Measurements from ENCODE around the gene ZMIZ1. TPM values are rescaled to one million over a fixed set of nuclear protein-coding genes. Genes with fewer than 3 reads are reported as not detected.

ZMIZ1 gene
- total and polyA plus RNA-seq, 2 experiments from 2014 or later: 48.2 to 78.8 TPM

DNA sequence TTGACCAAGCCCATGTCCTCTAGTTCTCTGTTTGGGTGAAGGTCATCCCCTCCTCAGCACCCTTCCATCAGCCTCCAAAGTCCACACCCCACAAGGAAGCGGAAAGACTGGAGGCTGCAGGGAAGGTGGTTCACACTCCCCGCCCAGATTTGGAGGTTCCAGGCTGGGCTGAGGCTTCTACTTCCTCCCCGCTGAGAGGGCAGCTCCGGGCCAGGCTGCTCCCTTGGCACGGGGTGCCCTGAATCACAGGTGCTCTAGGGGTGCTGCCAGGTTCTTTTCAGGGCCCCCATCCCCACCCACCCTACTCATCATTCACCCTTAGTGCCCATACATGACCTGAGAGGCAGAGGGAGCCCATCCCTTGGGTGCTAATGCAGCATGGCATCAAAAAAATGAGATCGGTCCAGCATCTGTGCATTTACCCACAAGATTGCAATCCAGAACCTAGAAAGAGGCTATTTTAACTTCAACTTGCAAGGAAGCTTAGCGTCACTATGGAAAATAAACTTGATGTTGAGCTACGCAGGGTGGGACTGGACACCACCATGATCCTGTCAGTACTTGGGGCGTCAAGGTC is 47.3 kb upstream of the ZMIZ1 start:
- TF ChIP-seq, protein P1, sequence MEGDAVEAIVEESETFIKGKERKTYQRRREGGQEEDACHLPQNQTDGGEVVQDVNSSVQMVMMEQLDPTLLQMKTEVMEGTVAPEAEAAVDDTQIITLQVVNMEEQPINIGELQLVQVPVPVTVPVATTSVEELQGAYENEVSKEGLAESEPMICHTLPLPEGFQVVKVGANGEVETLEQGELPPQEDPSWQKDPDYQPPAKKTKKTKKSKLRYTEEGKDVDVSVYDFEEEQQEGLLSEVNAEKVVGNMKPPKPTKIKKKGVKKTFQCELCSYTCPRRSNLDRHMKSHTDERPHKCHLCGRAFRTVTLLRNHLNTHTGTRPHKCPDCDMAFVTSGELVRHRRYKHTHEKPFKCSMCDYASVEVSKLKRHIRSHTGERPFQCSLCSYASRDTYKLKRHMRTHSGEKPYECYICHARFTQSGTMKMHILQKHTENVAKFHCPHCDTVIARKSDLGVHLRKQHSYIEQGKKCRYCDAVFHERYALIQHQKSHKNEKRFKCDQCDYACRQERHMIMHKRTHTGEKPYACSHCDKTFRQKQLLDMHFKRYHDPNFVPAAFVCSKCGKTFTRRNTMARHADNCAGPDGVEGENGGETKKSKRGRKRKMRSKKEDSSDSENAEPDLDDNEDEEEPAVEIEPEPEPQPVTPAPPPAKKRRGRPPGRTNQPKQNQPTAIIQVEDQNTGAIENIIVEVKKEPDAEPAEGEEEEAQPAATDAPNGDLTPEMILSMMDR (IDR thresholded peaks at IDR 0.05; ENCODE audit: low read depth, low read length): no peak
- Histone ChIP-seq H3K9me3 (ENCODE audit: low read depth) (no peaks in the 10 kb centered on the region), H3K27ac (no peak overlapping the region), H3K4me1 (ENCODE audit: low read depth) (peaks cover 44% of the 10 kb centered on the region), H3K27me3 (no peaks in the 10 kb centered on the region), H3K36me3 (no peaks in the 10 kb centered on the region), H3K4me3 (no peak overlapping the region)
- DNase-seq (ENCODE audit: low read depth in 1 of 2, low spot score in 1 of 2): no peak

DNA sequence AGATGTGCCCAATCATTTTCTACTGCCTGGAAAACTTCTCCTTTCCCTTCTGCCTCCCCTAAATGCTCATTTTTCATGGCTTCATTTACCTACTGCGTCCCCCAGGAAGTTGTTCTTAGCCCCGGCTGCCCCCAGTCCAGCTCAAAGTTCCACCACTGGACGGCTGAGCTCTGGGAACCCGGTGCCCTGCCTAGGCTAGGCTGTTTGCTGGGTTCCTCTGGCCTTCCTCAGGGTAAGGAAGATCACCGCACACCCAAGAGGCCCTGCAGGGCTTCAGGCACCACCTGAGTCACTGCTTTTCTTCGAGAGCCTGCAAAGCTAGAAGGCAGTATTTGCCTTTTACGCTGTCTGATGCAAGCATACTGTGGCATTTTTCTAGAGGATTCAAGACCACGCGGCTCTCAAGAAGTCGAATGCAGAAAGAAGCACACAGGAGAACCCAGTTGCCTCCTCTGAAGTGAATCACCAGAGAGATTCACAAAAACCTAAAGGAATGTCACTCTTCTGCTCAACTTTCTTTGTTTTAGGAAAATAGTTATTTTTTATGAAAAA is 46.7 kb upstream of the ZMIZ1 start:
- Histone ChIP-seq H3K4me3 (no peak overlapping the region), H3K36me3 (no peaks in the 10 kb centered on the region), H3K27ac (no peak overlapping the region), H3K9me3 (ENCODE audit: low read depth) (no peaks in the 10 kb centered on the region), H3K4me1 (ENCODE audit: low read depth) (peaks cover 44% of the 10 kb centered on the region), H3K27me3 (no peaks in the 10 kb centered on the region)
- TF ChIP-seq, protein P1 (IDR thresholded peaks at IDR 0.05; ENCODE audit: low read depth, low read length): no peak
- DNase-seq (ENCODE audit: low read depth in 1 of 2, low spot score in 1 of 2): no peak

DNA sequence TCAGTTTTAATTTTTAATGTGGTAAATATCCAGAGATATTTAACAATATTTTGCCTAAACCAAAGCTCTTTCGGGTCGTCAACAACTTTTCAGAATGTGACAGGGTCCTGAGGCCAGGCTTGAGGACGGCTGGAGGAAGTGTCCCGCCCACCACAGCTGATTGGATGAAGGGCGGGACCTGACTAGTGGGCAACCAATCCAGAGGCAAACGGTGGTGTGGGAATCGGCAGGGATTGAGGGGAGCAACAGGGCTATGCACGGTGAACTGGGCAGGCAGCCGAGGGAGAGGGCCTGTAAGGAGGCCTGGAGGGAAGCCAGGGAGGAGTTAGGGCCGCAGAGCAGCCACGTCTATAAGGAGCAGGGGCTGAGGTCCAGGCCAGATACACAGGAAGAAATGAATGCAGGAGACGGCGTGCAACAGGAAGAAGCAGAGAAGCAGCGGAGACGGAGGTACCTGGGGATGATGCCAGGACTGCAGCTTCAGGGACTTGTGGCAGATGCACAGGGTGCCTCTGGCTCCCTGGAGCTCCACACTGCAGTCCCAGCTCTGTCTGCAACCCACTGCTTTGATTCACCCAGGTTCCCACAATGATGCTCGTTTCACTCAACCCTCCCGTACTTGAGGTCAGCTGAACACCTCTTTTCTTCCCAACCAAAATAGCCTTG is 46.1 kb upstream of the ZMIZ1 start:
- Histone ChIP-seq H3K4me3 (no peak overlapping the region), H3K9me3 (ENCODE audit: low read depth) (no peaks in the 10 kb centered on the region), H3K27me3 (no peaks in the 10 kb centered on the region), H3K4me1 (ENCODE audit: low read depth) (peaks cover 49% of the 10 kb centered on the region), H3K27ac (peak overlapping the region; percentile 87), H3K36me3 (no peaks in the 10 kb centered on the region)
- TF ChIP-seq, protein P1 (IDR thresholded peaks at IDR 0.05; ENCODE audit: low read depth, low read length): no peak
- DNase-seq (ENCODE audit: low read depth in 1 of 2, low spot score in 1 of 2): peak; percentile 29 to 90

DNA sequence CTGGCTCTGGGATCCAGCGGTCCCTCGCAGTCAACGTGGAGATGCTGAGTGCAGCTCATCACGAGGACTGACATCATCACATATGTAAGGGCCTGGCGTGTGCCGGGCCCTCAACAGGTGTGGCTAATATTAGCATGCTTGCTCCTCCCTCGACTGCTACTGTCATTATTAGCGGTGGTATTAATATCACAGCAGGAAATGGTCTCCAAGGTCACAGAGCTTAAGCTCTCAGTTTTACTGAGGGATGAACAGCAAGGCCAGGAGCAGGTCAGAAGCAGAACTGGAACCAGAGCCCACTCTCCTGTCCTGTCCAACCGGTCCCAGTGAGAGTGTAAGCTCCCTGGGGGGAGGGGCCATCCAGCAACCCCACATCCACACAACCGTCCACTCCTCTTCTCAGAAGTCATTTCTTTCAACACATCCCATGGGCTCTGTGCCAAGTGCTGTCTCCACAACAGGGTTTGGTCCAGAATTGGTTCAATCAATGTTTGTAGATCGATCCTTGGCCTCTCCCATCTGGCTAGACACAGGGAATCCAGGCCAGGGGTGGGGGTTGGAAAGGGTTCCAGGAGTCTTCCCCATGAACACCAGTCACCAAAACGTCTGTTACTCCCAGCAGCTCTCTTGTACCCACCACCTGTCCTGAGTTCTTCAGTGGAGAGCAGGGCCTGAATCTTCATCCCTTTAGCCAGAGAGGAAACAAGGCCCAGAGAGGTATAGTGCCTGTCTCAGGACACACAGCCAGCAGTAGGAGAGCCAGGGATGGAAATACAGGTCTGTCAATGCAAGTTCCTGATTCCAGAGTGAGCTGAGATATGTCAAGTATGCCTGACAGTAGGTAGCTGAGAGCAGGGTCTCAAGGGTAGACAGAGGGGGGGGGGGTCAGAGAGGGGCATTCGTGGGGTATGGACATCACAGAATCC is 45.3 kb upstream of the ZMIZ1 start:
- no peak overlapping the region for H3K4me3 ChIP-seq
- H3K27ac ChIP-seq: peak overlapping the region; percentile 87
- TF ChIP-seq, protein P1 (IDR thresholded peaks at IDR 0.05; ENCODE audit: low read depth, low read length): no peak
- no peaks in the 10 kb centered on the region for H3K36me3 ChIP-seq
- H3K9me3 ChIP-seq (ENCODE audit: low read depth): no peaks in the 10 kb centered on the region
- peaks cover 52% of the 10 kb centered on the region for H3K4me1 ChIP-seq (ENCODE audit: low read depth)
- H3K27me3 ChIP-seq: no peaks in the 10 kb centered on the region
- DNase-seq (ENCODE audit: low read depth in 1 of 2, low spot score in 1 of 2): peak; percentile 40 to 74

DNA sequence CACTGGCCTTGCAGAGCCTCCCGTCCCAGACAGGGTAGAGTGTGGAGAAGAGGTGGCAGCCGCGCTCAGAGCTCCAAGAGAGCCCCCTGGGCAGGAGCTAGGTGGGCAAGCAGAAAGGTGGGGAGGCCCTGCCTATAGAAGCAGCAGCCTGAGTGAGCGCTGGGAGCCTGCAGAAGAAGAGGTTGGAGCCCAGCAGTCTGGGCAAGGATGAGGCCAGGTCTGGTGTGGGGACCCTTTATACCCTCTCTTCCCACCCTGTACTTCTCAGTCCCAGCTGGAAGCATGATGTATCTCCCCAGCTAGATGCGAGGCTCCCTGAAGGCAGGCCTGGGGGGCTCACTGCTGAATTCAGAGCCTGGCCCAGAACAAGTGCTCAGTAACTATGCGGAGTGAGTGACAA is 44.5 kb upstream of the ZMIZ1 start:
- TF ChIP-seq, protein P1 (IDR thresholded peaks at IDR 0.05; ENCODE audit: low read depth, low read length): no peak
- H3K4me3 ChIP-seq: no peak overlapping the region
- H3K27ac ChIP-seq: peak overlapping the region; percentile 87
- no peaks in the 10 kb centered on the region for H3K36me3 ChIP-seq
- H3K4me1 ChIP-seq (ENCODE audit: low read depth): peaks cover 45% of the 10 kb centered on the region
- no peaks in the 10 kb centered on the region for H3K9me3 ChIP-seq (ENCODE audit: low read depth)
- DNase-seq (ENCODE audit: low read depth in 1 of 2, low spot score in 1 of 2): no peak
- no peaks in the 10 kb centered on the region for H3K27me3 ChIP-seq

All from cardiac muscle cell (in vitro differentiated cells and primary cell).